C4-2B (cell line): ENCODE data around the gene ELF1.

ENCODE experiments used
- CTCF ChIP-seq: fragments of 450-650 bp; conservative IDR thresholded peaks from 2 replicates; pipeline ENCODE4 v1.5.1; 2017; ENCODE audit warnings: mild to moderate bottlenecking
- ZFX ChIP-seq: fragments of 450-650 bp; IDR thresholded peaks from 2 replicates; pipeline ENCODE4 v1.6.1; 2017

DNA sequence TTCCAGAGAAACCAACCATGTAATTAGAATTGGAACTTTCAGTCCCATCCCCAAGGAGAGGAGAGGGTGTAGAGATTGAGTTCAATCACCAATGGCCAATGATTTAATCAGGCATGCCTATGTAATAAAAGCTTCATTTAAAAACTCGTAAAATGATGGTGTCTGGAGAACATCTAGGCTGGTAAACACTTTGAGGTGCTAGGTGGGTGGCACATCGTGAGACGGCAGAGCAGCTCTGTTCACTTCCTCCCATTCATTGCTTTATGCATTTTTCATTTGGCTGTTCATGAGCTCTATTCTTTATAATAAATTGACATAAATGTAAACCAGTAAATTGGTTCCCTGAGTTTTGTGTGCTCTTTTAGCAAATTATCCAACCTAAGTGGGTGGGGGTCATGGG lies 90.1 kb downstream of the ELF1 start:
- no peak for TF ChIP-seq CTCF
- TF ChIP-seq ZFX, result no peak
